HUES64 (cell line): ENCODE data around the gene SPDL1.

ENCODE experiments used
- H3K27ac ChIP-seq: 2 replicates; pipeline ENCODE4 v1.7.0; 2013; ENCODE audit warnings: low read depth, low read length, inconsistent platforms
- H3K27me3 ChIP-seq: 2 replicates; pipeline ENCODE4 v1.6.1; 2013; ENCODE audit warnings: mild to moderate bottlenecking, low read length; ENCODE audit not compliant: insufficient read depth
- H3K36me3 ChIP-seq: 2 replicates; pipeline ENCODE4 v1.6.1; 2013; ENCODE audit warnings: mild to moderate bottlenecking, low read length; ENCODE audit not compliant: insufficient read depth
- H3K4me1 ChIP-seq: 2 replicates; pipeline ENCODE4 v1.6.1; 2013; ENCODE audit warnings: mild to moderate bottlenecking, low read length, moderate library complexity; ENCODE audit not compliant: insufficient read depth
- H3K4me3 ChIP-seq: 2 replicates; pipeline ENCODE4 v1.5.1; 2013; ENCODE audit warnings: mild to moderate bottlenecking, low read length, moderate library complexity
- H3K9ac ChIP-seq: 2 replicates; pipeline ENCODE4 v1.6.1; 2013; ENCODE audit warnings: mild to moderate bottlenecking, low read depth, low read length
- H3K9me3 ChIP-seq: 2 replicates; pipeline ENCODE4 v1.6.1; 2013; ENCODE audit warnings: low read depth, low read length; ENCODE audit not compliant: insufficient read depth
- WGBS: fragments of 150-250, 120-280 bp; methylation state at CpG from one replicate; pipeline ENCODE4 v1.1.7; 2013; ENCODE audit warnings: missing lambda C conversion rate; 5-methylcytosine and 5-hydroxymethylcytosine counted together

Gene SPDL1

GRCh38 chr5:169631360-169631759 lies 47.8 kb downstream of the SPDL1 start:
- no peaks in the 10 kb centered on the region for H3K4me1 ChIP-seq
- no peak overlapping the region for H3K4me3 ChIP-seq
- H3K9me3 ChIP-seq, result peaks cover 7% of the 10 kb centered on the region; the same call in 1 of the 2 replicates
- 100% methylated on average over 3 of the region's 4 CpGs for WGBS
- H3K9ac ChIP-seq, result no peak overlapping the region
- H3K27ac ChIP-seq, result no peak overlapping the region
- no peaks in the 10 kb centered on the region for H3K36me3 ChIP-seq
- peaks cover 5% of the 10 kb centered on the region for H3K27me3 ChIP-seq

- Histone ChIP-seq H3K4me1 (no peaks in the 10 kb centered on the region), H3K4me3 (no peak overlapping the region), H3K9me3 (peaks cover 7% of the 10 kb centered on the region; the same call in 1 of the 2 replicates), H3K9ac (no peak overlapping the region), H3K36me3 (no peaks in the 10 kb centered on the region), H3K27me3 (peaks cover 21% of the 10 kb centered on the region), H3K27ac (no peak overlapping the region)
- 100% methylated on average over 1 of the region's 1 CpG for WGBS
Observed at GRCh38 chr5:169632946-169633345, 49.4 kb downstream of the SPDL1 start.

GRCh38 chr5:169634606-169635005 lies 51.0 kb downstream of the SPDL1 start:
- H3K4me1 ChIP-seq, result no peaks in the 10 kb centered on the region
- no peak overlapping the region for H3K9ac ChIP-seq
- peaks cover 10% of the 10 kb centered on the region for H3K9me3 ChIP-seq
- WGBS, result 71% methylated on average over 1 of the region's 1 CpG
- H3K4me3 ChIP-seq, result no peak overlapping the region
- H3K36me3 ChIP-seq, result no peaks in the 10 kb centered on the region
- H3K27ac ChIP-seq, result no peak overlapping the region
- peaks cover 22% of the 10 kb centered on the region for H3K27me3 ChIP-seq

GRCh38 chr5:169635936-169636335 lies 52.4 kb downstream of the SPDL1 start:
- Histone ChIP-seq H3K36me3 (no peaks in the 10 kb centered on the region), H3K27me3 (peaks cover 22% of the 10 kb centered on the region), H3K9me3 (peaks cover 13% of the 10 kb centered on the region), H3K27ac (no peak overlapping the region), H3K4me1 (no peaks in the 10 kb centered on the region), H3K9ac (no peak overlapping the region), H3K4me3 (no peak overlapping the region)
- WGBS, result 92% methylated on average over 1 of the region's 1 CpG

- peaks cover 13% of the 10 kb centered on the region for H3K9me3 ChIP-seq
- H3K27me3 ChIP-seq, result peaks cover 22% of the 10 kb centered on the region
- no peaks in the 10 kb centered on the region for H3K4me1 ChIP-seq
- H3K27ac ChIP-seq, result no peak overlapping the region
- peak overlapping the region; percentile 54 for H3K4me3 ChIP-seq
- H3K9ac ChIP-seq, result no peak overlapping the region
- H3K36me3 ChIP-seq, result no peaks in the 10 kb centered on the region
- WGBS, result 60% methylated on average over 23 of the region's 23 CpGs
Observed at GRCh38 chr5:169636477-169637084, 53.0 kb downstream of the SPDL1 start.

- Histone ChIP-seq H3K27me3 (peaks cover 22% of the 10 kb centered on the region), H3K9ac (no peak within 1 kb of the TSS), H3K4me3 (peak within 1 kb of the TSS; percentile 54), H3K9me3 (peaks cover 13% of the 10 kb centered on the region), H3K27ac (no peak within 1 kb of the TSS), H3K4me1 (no peaks in the 10 kb centered on the region), H3K36me3 (no peaks in the 10 kb centered on the region)
- WGBS, result 4% methylated on average over 42 of the region's 42 CpGs
Observed at GRCh38 chr5:169637085-169637548, 53.5 kb downstream of the SPDL1 start, which contains the start of gene DOCK2. Gene DOCK2 (plus strand): TSS chr5:169637275. CDS start chr5:169637327, 52 bp downstream.

- peak overlapping the region; percentile 54 for H3K4me3 ChIP-seq
- H3K27me3 ChIP-seq, result peaks cover 22% of the 10 kb centered on the region
- no peaks in the 10 kb centered on the region for H3K36me3 ChIP-seq
- H3K4me1 ChIP-seq, result no peaks in the 10 kb centered on the region
- no peak overlapping the region for H3K9ac ChIP-seq
- peaks cover 13% of the 10 kb centered on the region for H3K9me3 ChIP-seq
- WGBS, result 32% methylated on average over 18 of the region's 18 CpGs
- H3K27ac ChIP-seq, result no peak overlapping the region
Observed at GRCh38 chr5:169637549-169638121, 54.1 kb downstream of the SPDL1 start.

- Histone ChIP-seq H3K9ac (no peak overlapping the region), H3K9me3 (peaks cover 6% of the 10 kb centered on the region), H3K36me3 (no peaks in the 10 kb centered on the region), H3K4me3 (no peak overlapping the region), H3K4me1 (no peaks in the 10 kb centered on the region), H3K27ac (no peak overlapping the region), H3K27me3 (peaks cover 18% of the 10 kb centered on the region)
- WGBS, result 66% methylated on average over 6 of the region's 6 CpGs
Observed at GRCh38 chr5:169641253-169641652, 57.7 kb downstream of the SPDL1 start.

GRCh38 chr5:169646856-169647255 lies 63.3 kb downstream of the SPDL1 start:
- Histone ChIP-seq H3K9ac (no peak overlapping the region), H3K4me3 (no peak overlapping the region), H3K9me3 (no peaks in the 10 kb centered on the region), H3K27me3 (no peaks in the 10 kb centered on the region), H3K4me1 (0 out of 2 replicates have a peak, but pooled peaks cover 9% of the 10 kb centered on the region), H3K36me3 (no peaks in the 10 kb centered on the region), H3K27ac (no peak overlapping the region)
- 93% methylated on average over 3 of the region's 3 CpGs for WGBS

- Histone ChIP-seq H3K27me3 (no peaks in the 10 kb centered on the region), H3K9me3 (no peaks in the 10 kb centered on the region), H3K4me3 (no peak overlapping the region), H3K36me3 (no peaks in the 10 kb centered on the region), H3K27ac (no peak overlapping the region), H3K4me1 (0 out of 2 replicates have a peak, but pooled peaks cover 9% of the 10 kb centered on the region), H3K9ac (no peak overlapping the region)
- WGBS, result 90% methylated on average over 1 of the region's 1 CpG
Observed at GRCh38 chr5:169647566-169647965, 64.0 kb downstream of the SPDL1 start.

- Histone ChIP-seq H3K27ac (no peak overlapping the region), H3K4me3 (no peak overlapping the region), H3K9ac (no peak overlapping the region), H3K36me3 (no peaks in the 10 kb centered on the region), H3K27me3 (no peaks in the 10 kb centered on the region), H3K9me3 (no peaks in the 10 kb centered on the region), H3K4me1 (0 out of 2 replicates have a peak, but pooled peaks cover 9% of the 10 kb centered on the region)
- 93% methylated on average over 12 of the region's 13 CpGs for WGBS
Observed at GRCh38 chr5:169648725-169649310, 65.2 kb downstream of the SPDL1 start.
